Left lung (tissue), 10 donors: Measurements from ENCODE around the gene EIF2S2. TPM values are rescaled to one million over a fixed set of nuclear protein-coding genes. Genes with fewer than 3 reads are reported as not detected.

Experiments
- ATAC-seq: fragments of 200-7000 bp; cut with Tn5 transposase; one replicate; pipeline ENCODE4 v1.9.1; 2020; ENCODE audit warnings: moderate library complexity
- DNase-seq, 4 donors: peaks; one replicate each; pipeline ENCODE4 v3.0.0-alpha.2; 2013 to 2020
- H3K27ac ChIP-seq, 2 donors: fragments of 200-600 bp; sonication (generic) in 1 of 2; one replicate each; pipeline versions ENCODE4 v1.5.0 to v1.8.0; 2020 to 2021
- H3K27me3 ChIP-seq, 2 donors: fragments of 200-600 bp; sonication (generic) in 1 of 2; one replicate each; pipeline versions ENCODE4 v1.5.0 to v1.8.0; 2020 to 2021
- H3K36me3 ChIP-seq, 2 donors: fragments of 200-600 bp; sonication (generic) in 1 of 2; one replicate each; pipeline versions ENCODE4 v1.5.0 to v1.8.0; 2020 to 2021
- H3K4me1 ChIP-seq, 2 donors: fragments of 200-600 bp; one replicate each; pipeline ENCODE4 v1.8.0; 2021
- H3K4me3 ChIP-seq, 2 donors: fragments of 200-600 bp; sonication (generic) in 1 of 2; one replicate each; pipeline versions ENCODE4 v1.5.0 to v1.8.0; 2020 to 2021; ENCODE audit warnings: mild to moderate bottlenecking in 1 of 2
- H3K9me3 ChIP-seq, 2 donors: fragments of 200-600 bp; sonication (generic) in 1 of 2; one replicate each; pipeline versions ENCODE4 v1.5.0 to v1.8.0; 2020 to 2021
- CTCF ChIP-seq, 2 donors: fragments of 200-600 bp; sonication (generic) in 1 of 2; IDR thresholded peaks; one replicate each; pipeline versions ENCODE4 v1.5.0 to v1.8.0; 2021; ENCODE audit warnings: antibody characterized with exemption in 2 of 2
- intact Hi-C, 2 donors: fragments of 100-400 bp; cut with DNase I; formaldehyde crosslinking; loops; one replicate each; pipeline versions ENCODE4 v1.11.2 to v1.14.2; 2022
- polyA plus RNA-seq, 6 donors: library from polyadenylated mRNA; unstranded; fragments of 120-200 nt; gene quantifications; one replicate each; pipeline ENCODE4 v1.2.1, GENCODE V29; 2013; ENCODE audit not compliant: insufficient read length in 6 of 6
- total RNA-seq, 2 donors: library from RNA; stranded (reverse); fragmentation: NEBNext Ultra II Directional; extraction: Animal tissue kit (Norgen Biotek cat#: 25700); gene quantifications; one replicate each; pipeline ENCODE4 v1.2.1, GENCODE V29; 2021
- donor health status: DM: no; HTN: yes; CAD: no.
- donor health status: DM: no; HTN: no; CAD: no.

The EIF2S2 gene
- total and polyA plus RNA-seq, 8 donors = 41.7 to 61.6 (median 45.9) TPM

- H3K4me3 ChIP-seq = no peak overlapping the region
- no peak for ATAC-seq
- TF ChIP-seq CTCF (IDR thresholded peaks at IDR 0.05) = no peak
- intact Hi-C loops = loop anchor here in 1 of 2 donors (5.0 kb wide), 1 partner anchor 53 kb away; no protein-coding TSS in a partner anchor
- H3K4me1 ChIP-seq = peaks cover 13 to 74% of the 10 kb centered on the region in 2 donors
- no peaks in the 10 kb centered on the region for H3K9me3 ChIP-seq
- H3K27ac ChIP-seq = no peak overlapping the region
- no peaks in the 10 kb centered on the region for H3K36me3 ChIP-seq
- no peak for DNase-seq
- no peaks in the 10 kb centered on the region for H3K27me3 ChIP-seq
These were observed 61.9 kb downstream of the EIF2S2 start for GRCh38 chr20:34049897-34050695.

- Histone ChIP-seq H3K27ac (no peak overlapping the region), H3K4me3 (no peak overlapping the region), H3K36me3 (no peaks in the 10 kb centered on the region), H3K27me3 (no peaks in the 10 kb centered on the region), H3K9me3 (no peaks in the 10 kb centered on the region), H3K4me1 (peaks cover 14 to 74% of the 10 kb centered on the region in 2 donors)
- TF ChIP-seq CTCF (IDR thresholded peaks at IDR 0.05) = no peak
- intact Hi-C loops = loop anchor here in 1 of 2 donors (5.0 kb wide), 1 partner anchor 52 kb away; no protein-coding TSS in a partner anchor
- DNase-seq (no peak), ATAC-seq (no peak)
These were observed 62.7 kb downstream of the EIF2S2 start for GRCh38 chr20:34049389-34049788.

- H3K4me1 ChIP-seq = peaks cover 20 to 76% of the 10 kb centered on the region in 2 donors
- ATAC-seq (no peak), DNase-seq (no peak)
- H3K27me3 ChIP-seq = no peaks in the 10 kb centered on the region
- TF ChIP-seq CTCF (IDR thresholded peaks at IDR 0.05) = no peak
- no peak overlapping the region for H3K27ac ChIP-seq
- H3K4me3 ChIP-seq = no peak overlapping the region
- intact Hi-C loops = loop anchor here in 1 of 2 donors (5.0 kb wide), 1 partner anchor 51 kb away; no protein-coding TSS in a partner anchor
- H3K9me3 ChIP-seq = no peaks in the 10 kb centered on the region
- H3K36me3 ChIP-seq = no peaks in the 10 kb centered on the region
These were observed 64.1 kb downstream of the EIF2S2 start for GRCh38 chr20:34047917-34048316.

GRCh38 chr20:34047010-34047687 lies 64.9 kb downstream of the EIF2S2 start:
- ATAC-seq (no peak), DNase-seq (no peak)
- Histone ChIP-seq H3K27me3 (no peaks in the 10 kb centered on the region), H3K36me3 (no peaks in the 10 kb centered on the region), H3K4me1 (peaks cover 24 to 75% of the 10 kb centered on the region in 2 donors), H3K27ac (no peak overlapping the region), H3K9me3 (no peaks in the 10 kb centered on the region), H3K4me3 (no peak overlapping the region)
- no peak for TF ChIP-seq CTCF (IDR thresholded peaks at IDR 0.05)
- intact Hi-C loops = loop anchor here in 1 of 2 donors (5.0 kb wide), 1 partner anchor 50 kb away; no protein-coding TSS in a partner anchor
